GM18526 (cell line): Measurements from ENCODE around the gene GPR132.

Experiments used
- POLR2A ChIP-seq: IDR thresholded peaks from 3 replicates; pipeline ENCODE4 v1.6.1; 2011; ENCODE audit not compliant: insufficient read length; ENCODE audit errors: extremely low read depth

Gene GPR132

DNA sequence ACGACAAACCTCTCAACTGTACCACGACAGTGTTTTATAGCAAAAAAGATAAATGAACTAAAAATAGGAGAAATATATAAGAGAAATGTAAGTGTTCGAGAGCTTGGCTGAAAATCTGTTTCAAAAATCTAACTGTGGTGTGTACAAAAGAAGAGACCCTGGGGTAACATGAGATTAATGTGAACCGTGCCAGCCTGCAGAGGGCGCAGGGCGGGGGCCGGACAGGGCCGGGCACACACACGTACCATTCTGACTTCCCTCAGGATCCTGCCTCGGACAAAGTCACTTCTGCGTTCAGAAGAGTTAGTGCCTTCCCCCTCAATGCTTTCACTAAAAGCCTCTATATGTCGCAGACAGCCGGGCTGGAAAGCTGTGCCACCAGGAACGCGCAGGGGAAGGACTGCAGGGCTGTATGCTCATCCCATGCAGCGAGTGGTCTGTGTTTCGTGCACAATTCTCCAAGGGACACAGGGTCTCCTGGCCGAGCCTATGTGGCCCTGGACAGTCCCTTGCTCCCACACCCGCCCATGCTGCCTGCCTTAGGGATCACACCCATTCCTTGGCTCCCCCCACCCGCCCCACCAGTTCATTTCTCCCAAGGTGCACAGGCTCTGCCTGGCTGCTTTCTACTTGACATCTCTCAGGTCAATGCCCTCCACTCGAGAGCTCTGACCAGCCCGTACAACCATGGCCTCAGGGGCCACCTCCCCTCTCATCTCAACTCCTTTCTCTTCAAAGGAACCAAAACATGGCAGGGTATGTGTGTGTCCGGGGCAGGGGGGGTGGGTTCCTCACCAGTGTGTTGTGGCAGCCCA, 52.9 kb downstream of the GPR132 start:
- no peak for TF ChIP-seq POLR2A

DNA sequence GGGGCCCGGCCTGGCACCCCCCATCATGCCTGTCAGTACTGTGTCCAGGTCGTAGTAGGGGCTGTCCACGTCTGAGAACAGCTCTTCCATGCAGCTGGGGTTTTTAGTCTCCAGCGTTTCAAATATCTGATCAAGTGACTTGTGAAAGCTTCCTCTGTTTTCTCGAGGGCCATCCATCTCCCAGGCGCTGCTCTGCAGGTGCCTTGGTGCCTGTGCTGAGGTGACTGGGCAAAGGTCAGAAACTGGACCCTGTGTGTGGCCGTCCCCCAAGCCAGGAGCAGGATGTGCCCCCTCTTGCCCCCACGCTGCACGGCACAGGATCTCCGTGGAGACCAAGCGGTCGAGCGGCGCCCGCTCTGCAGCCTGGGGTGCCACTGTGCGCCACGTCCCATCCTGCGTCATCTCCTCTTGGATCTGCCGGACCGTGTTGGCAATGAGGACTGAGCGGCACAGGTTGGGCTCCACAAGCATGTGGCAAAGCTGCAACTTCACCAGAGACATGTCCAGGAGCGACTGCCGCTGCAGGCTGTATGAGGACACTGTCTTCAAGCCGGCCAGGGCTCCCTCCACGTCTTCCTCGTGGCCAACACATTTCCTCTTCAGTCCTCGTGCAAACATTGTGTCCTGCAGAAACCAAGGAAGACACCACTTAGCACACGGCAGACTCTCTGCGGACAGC, 53.8 kb downstream of the GPR132 start:
- no peak for TF ChIP-seq POLR2A

DNA sequence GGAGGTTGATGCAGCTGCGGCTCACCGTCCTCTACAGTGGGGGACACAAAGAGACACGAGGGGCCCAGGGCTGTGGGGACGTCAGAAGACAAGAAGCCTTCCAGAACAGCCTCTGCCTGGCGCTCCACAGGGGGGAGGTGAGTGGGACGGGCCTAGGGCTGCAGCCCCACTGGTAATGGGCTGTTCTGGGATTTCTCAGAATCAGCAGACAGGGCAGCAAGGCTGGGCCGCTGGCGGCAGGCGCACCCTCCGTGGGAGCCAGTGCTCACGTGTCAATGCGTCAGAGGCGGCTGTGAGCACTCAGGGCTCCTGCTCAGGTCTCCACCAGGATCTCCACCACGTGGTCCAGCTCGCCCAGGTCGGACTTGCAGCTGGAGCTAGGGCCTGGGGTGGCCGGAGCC, 54.3 kb downstream of the GPR132 start:
- no peak for TF ChIP-seq POLR2A

DNA sequence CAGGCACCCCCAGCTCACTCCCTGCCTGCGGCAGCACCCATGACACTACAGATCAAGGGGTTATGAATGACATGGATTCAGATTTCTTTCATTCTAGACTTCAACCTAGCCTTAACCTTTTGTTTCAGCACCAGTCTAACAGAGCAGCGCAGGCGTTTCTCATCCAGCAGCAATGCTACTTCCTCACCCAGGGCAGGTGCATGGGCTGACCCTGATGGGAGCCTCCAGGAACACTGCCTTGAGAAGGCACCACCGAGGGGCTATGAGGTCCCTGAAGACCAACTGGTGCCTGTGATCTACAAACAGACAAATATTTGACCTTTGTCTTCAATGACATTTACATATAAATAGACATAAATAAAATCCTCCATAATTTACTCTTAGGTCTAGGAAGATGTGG, 55.1 kb downstream of the GPR132 start:
- no peak for TF ChIP-seq POLR2A

DNA sequence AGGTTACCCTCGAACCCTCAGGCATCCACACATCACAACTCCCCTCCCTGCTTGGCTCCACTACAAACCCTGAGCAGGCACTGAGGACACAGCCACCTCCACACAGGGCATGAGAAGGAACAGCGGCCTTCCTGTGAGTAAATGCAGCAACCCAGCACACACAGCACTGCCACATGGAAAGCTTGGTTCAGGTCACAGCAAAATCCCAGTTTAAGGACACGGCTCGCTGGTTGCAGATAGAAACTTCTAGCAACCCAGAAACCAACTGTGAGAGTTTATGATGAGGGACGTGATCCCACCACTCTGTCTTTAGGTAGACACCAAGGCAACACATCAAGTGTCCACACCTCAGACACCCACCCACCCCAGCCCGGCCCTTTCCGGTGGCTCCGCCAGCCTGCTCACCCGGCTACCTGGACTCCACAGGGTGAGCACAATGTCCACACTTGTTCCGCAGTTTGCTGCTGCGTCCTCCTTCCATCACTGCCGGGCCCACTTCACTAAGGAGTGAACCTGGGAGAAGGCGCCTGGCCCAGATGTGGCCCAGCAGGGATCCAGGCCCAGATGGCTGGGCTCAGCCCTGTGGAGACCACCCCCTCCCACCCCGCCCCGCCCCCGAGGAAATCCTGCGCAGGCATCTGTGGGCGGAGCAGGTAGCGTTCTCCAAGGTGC, 57.5 kb downstream of the GPR132 start:
- TF ChIP-seq POLR2A, result no peak

DNA sequence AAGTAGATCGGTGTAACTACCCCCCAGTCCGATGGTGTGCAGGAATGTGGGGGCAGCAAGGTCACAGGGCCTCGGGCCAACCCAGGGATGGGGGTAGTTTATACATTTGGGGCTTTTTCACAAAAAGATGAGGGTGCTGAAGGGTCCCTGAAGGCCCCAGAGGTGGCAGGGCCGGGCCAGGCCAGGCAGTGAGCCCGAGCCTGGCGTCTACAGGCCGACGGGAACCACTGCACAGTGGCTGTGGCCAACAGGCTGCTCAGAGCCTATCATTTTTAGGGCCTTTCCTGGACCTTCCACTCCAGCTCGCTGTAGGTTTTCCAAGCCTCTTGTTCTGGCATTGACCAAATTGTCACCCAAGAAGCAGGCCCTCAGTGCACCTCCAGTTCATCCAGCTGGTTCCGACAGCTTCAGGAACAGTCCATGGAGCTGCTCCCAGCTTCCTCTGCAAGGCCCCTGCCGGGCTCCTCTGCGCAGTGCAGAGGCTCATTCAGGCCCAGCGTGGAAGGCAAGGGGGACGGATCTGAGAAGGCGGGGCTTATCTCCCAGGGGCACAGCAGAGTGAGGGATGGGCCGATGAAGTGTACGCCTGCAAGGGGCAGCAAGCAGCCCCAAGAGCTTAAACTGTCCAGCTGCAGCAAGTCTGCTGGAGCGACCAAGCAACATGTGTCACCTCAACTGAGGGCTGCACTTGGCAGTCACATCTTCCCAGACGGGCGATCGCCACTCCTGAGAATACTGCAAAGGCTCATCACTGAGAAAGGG, 58.2 kb downstream of the GPR132 start:
- no peak for TF ChIP-seq POLR2A

DNA sequence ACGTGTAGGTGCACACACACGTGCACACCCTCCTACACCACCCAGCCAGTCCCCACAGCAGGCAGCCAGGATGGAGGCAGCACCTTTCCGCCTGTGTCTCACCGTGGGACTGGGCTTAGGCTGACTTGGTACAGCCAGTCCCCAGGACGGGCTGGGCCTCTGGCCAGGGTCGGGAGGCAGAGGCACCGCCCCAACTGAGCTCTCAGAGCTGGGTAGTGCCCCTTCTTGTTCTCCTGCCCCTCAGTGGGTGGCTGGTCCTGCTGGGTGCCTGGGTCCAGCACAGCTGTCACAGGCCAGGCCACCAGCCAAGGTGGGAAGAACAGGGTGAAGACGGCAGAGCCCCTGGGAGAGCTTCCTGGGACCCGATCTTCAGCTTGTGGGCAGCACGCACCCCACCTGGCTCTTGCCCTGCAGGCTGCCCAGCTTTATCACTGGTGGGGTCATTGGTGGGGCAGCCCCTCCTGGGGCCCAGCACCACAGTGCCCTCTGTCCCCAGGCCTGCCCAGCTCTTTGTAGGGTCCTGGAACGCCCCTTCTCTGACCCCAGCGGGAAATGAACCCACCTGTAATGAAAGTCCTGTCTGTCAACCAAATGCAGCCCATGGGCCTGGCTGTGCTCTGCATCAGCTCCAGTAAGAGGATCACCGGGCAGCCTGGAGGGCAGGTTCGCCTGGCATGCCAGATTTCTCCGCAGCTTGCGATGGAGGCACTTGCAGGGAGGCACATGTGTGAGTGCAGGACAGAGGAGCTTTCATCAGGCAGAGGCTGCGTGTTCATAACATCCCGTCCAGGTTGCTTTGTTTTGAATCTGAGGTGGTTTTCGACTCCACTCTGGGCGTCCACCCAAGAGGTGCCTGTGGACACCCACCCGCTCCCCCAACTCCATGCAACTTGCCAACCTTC, 59.0 kb downstream of the GPR132 start:
- no peak for TF ChIP-seq POLR2A

DNA sequence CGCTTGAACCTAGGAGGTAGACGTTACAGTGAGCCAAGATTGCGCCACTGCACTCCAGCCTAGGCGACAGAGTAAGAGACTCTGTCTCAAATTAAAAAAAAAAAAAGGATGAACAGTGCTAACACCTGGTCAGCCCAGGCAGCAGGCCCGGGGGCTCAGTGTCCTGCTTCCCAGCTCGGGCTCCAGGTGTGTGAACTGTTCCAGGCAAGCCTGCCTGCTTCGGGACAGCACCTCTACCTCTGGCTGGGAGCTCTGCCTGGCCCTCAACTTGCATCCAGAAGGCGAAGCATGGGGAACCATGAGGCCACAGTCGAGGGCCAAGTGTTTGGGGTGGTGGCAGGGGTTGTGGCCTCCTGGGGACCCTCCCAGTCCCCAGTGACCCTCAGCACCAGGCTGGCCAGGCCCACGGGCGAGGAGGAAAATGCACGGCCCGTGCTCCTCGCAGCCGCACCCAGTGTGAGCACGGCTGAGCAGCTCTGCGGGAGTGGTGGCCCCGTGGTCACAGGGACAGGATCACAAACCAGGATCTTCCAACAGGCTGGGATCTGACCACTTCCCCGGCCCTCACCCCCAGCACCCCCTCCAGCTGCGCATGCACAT, 59.8 kb downstream of the GPR132 start:
- no peak for TF ChIP-seq POLR2A
